ENCODE data around the gene PKHD1.

The PKHD1 gene

DNA sequence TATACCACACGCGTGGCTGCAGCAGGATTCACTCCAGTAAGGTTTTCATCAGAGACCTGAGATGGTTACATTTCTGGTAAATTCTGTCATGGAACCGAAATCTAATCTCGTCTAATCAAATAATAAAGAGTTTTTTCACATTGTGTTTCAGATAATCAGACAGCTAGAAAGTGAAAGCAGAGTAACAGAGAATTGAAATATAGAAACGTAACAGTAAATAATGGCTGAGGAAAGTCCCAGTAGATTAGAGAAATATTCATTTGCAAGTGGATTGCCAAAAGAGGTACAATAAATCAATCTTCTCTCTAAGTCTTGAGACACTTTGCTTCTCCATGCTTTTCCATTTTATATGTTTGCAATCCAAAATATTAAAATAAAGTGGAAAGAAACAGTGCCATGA is 42.4 kb downstream of the PKHD1 start:
- no peak for DNase-seq (ENCODE audit: low read depth)

DNA sequence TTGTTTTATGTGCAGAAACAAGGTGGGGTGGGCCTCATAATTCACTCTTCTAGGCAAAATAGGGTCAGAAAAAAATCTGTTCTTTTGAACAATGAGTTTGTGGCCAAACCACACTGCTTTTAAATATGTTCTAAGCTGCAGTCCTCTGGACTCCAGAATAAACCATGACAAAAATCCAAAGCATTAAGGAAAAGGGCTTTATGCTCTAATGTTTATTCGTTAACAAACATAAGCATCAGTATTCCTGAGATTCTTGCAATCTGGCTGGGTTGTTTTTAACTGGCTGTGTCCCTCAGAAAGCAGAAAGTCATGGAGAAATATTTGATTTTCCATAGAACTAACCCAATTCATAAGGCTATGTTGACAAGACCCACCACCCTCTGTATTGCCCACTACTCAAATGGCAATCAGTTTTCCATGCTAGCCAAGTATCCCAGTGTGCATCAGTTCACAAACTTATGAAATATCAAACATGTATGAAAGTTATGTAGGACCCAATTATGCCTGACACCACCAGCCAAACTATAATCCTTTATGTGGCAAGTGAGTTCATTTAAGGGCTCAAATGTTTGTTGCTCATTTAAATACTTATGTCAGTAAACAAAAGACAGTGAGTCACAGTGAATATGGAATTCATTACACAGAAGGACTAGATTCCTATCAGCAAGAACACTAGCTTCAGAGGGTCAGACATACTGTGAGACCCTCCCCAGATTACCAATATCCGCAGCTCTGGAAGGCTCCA is 45.1 kb downstream of the PKHD1 start:
- no peak for DNase-seq (ENCODE audit: low read depth)

DNA sequence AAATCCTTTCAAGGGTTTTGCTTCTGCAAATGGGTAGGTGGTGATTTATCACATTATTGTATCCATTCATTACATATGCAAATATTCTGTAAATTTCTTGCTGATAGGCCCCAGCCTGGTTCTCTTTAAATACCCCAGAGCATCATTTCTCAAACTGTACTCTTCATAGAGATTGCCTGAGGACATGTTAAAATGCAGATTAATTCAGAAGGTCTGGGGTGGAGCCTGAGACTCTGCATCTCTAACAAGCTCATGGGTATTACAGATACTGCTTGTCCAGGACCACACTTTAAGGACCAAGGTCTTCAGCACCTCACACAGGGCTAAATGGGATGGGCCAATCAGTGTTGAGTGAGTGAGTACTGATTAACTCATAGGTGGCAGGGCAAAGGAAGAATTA is 46.3 kb downstream of the PKHD1 start:
- no peak for DNase-seq (ENCODE audit: low read depth)

DNA sequence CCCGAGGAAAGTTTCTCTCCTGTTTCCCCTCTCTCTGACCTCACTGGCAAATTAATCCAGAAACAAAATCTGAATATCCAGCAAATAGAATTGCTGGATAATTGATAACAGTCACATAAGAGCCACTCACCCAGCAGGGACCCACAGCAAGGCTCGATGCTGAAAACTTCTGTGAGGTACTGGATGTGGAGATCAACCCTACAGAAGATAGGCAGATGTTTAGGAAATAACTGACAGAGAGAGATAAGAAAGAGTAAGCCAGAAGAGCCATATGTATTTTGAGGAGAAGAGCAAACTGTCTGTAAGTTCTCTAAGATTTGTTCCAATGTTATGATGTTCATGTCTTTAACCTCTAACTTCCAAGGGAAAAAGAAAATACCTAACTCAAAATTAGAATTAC is 59.7 kb downstream of the PKHD1 start:
- no peak for DNase-seq (ENCODE audit: low read depth)

DNA sequence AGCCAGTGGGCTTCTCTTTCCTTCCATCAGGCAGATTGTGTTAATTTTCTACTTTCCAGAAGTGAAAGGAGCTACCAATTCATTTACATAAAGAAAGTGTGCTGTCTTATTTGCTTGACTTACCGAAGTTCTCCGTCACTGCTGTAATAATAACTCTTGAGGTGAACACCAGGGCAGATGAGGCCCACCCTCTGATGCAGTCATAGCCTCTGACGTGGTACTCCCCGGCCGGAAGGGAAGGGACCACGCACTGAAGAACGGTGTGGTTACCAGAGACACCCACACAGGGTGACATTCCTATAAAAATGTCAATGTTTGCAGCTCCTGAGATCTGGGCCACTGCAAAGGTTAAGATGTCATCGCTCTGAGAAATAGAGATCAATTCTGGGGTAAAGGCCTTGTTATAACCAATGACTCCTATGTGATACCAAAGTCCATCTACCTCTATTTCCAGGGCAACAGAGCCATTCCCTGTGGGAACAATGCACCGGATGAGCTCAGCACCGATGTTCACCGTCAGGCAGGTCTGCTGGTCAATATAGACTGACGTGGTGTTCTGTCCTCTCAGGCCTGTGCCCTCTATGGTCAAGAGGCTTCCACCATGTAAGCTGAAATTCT is 62.9 kb downstream of the PKHD1 start:
- no peak for DNase-seq (ENCODE audit: low read depth)

DNA sequence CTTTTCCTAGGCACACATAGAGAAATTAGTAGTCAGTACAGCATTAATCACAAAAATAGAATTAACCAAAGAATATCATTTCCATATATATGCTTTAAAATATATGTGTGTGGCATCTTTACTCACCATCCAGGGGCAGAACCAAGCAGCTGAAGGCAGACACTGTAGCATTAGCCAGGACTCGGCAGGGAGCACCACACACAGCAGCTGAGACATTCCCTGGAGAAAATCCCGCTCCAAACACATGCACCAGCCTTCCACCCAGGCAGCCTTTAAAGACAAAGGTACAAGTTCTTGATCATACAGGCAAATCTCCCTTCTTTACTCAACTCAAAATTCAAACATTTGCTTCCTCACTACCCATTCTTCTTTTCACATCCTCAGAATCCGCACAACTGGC is 64.7 kb downstream of the PKHD1 start:
- DNase-seq (ENCODE audit: low read depth): no peak

- no peak for DNase-seq (ENCODE audit: low read depth)
Observed at GRCh38 chr6:52020945-52021570, 66.4 kb downstream of the PKHD1 start.

DNA sequence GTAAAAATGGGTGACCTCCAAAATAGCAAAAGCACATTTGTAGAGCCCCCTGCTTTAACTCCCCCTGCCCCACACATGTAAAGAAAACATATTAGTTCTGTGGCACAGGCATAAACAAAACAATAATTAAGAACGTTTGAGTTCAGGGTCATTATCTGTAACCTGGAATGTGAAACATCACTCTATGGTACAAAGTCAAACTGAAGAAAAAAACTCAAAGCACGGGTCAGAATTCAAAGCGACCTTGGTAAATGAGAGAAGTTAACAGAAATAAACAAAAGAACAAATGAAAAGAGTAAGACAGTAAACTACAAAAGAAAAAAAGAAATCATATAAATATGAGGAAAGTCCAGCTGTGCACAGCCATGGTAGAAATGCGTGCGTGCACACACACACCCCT is 67.5 kb downstream of the PKHD1 start:
- DNase-seq (ENCODE audit: low read depth): no peak

DNA sequence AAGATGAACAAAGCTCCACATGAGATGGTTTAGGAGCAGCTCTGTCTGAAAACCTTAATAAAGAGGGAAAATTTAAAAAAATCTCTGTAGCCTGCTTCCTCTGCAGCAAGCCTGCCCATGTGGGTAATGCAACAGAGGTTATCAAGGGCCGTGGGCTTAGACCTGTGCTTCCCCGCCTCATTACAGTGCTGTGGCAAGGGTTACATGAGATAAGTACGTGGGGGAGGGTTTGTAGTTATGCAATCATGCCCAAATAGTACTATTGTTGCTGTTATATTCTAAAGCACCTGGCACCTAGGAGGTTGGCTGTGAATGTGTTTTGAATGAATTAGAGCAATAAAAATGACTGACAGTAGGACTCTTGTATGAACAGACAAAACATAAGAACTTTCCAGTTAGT is 68.3 kb downstream of the PKHD1 start:
- no peak for DNase-seq (ENCODE audit: low read depth)

- DNase-seq (ENCODE audit: low read depth): no peak
Observed at GRCh38 chr6:52016915-52017748, 70.3 kb downstream of the PKHD1 start.

DNA sequence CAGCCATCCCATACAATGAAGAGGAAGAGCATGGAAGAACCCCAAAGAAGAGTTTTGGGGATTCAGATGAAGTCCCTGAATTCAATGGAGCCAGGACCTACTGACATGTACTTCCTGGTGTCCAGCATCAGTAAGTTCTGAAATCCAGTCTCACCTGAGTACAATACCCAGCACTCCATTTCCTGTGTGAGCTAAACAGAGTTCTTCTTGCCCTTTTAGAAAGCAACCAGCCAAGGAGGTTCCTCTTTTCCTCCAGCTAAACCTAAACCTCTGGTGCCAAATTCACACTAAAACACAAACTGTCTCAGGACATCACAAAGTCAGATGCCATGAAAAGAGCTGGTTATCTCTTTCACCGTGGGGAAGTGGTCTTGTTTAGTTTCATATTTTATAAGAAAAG is 71.5 kb downstream of the PKHD1 start:
- no peak for DNase-seq (ENCODE audit: low read depth)

GRCh38 chr6:52014391-52014790 is 73.0 kb downstream of the PKHD1 start:
- no peak for DNase-seq (ENCODE audit: low read depth)

DNA sequence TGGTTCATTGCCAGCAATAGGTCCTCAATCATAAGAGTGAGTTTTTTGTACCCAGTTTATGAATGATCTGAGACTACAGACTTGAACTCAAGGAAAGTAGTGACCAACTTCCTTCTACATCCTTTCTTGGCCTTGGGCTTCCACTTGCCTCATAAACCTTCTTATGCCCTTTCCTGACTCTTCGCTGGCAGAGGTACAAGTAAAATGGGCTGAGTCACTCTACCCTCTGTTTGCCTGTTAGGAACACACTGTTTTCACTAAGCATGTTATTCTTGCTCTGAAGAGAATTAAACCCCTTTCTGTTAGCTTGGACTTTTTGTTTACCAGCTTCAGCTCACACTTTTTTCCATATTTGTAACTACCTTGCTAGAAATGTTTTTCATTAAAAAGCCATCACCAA is 74.4 kb downstream of the PKHD1 start:
- DNase-seq (ENCODE audit: low read depth): no peak

DNA sequence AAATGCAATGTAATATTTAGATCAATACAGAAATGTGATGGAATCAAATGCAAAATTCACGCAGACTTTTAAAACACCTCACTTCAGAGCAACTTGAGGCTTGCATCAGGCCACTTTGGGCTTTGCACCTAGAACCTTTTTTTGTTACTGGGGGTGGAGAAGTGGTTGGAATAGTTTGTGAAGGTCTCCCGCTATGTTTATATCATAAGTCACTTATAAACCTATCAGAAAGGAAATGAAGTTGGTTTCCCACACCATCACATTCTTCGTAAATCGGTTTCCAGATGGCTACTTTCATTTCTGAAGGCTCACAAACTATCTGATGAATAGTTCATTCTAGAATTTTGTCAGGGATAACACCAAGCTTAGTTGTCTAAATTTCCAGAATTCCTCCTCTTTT is 74.8 kb downstream of the PKHD1 start:
- DNase-seq (ENCODE audit: low read depth): no peak

DNA sequence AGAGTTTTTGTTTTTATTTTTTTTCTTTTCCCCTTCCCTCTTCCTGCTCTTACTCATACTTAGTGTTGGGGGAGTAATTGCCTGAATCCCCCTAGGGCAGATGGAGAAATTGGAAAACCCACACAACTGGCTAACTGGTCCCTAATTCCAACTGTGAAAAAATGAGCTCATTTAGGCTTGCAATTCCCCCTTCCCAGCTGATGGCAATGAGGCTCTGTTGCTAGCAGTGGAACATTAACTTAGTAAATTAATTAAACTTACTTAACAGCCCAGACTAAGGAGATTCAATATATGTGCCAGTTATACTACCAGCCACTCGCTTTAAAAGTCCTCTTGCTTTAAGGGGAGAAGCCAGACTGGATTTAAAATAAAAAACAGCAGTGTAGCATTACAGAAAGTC is 76.6 kb downstream of the PKHD1 start:
- DNase-seq (ENCODE audit: low read depth): no peak

- no peak for DNase-seq (ENCODE audit: low read depth)
Observed at GRCh38 chr6:52010145-52010544, 77.3 kb downstream of the PKHD1 start.

GRCh38 chr6:52009466-52010140 is 77.8 kb downstream of the PKHD1 start:
- DNase-seq (ENCODE audit: low read depth): no peak

DNA sequence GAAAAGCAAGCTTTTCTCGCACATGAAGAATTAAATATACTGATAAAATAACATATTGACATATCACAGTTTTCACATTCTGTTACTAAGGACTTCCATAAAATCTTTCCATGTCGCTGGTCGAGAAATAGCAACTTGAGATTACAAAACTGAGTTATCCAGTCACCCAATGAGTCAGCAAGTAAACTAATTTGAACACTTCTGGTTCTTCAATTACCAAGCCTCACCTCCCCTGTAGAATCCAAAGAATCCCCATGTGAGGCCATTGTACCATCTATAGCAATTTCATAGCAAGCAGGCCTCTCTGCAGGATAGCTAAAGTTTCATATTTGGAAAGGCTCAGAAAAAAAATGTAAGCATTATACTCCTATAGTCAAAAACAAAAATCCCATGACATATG is 87.3 kb downstream of the PKHD1 start:
- DNase-seq (ENCODE audit: low read depth): no peak

- DNase-seq (ENCODE audit: low read depth): no peak
Observed at GRCh38 chr6:51996296-51996947, 91.0 kb downstream of the PKHD1 start.

- no peak for DNase-seq (ENCODE audit: low read depth)
Observed at GRCh38 chr6:51995214-51995755, 92.1 kb downstream of the PKHD1 start.

GRCh38 chr6:51992876-51993275 is 94.5 kb downstream of the PKHD1 start:
- no peak for DNase-seq (ENCODE audit: low read depth)

Measured in activated T-cell treated with anti-CD3 and anti-CD28 coated beads for 1 hour (primary cell).